Large intestine (tissue), 3 donors: ENCODE results near the gene UCKL1. TPM values are rescaled to one million over a fixed set of nuclear protein-coding genes. Genes with fewer than 3 reads are reported as not detected.
"Not testable (repeated sequence)": the region's sequence is repeated elsewhere in the genome, so short reads cannot be mapped to it uniquely, and the experiment has no call there.

Experiments used
- DNase-seq, 2 donors: peaks; one replicate each; pipeline versions ENCODE4 v3.0.0 to v3.0.0-alpha.2; 2013
- H3K27ac ChIP-seq: one replicate; pipeline ENCODE4 v1.5.1; 2013; ENCODE audit warnings: low read length
- H3K27me3 ChIP-seq: 2 replicates; pipeline ENCODE4 v1.6.1; 2013; ENCODE audit warnings: low read length; ENCODE audit not compliant: control insufficient read depth, insufficient read depth
- H3K36me3 ChIP-seq: 2 replicates; pipeline ENCODE4 v1.6.1; 2013; ENCODE audit warnings: low read length; ENCODE audit not compliant: control insufficient read depth, insufficient read depth
- H3K4me1 ChIP-seq: one replicate; pipeline ENCODE4 v1.6.1; 2013; ENCODE audit warnings: low read length; ENCODE audit not compliant: control insufficient read depth, insufficient read depth
- H3K4me3 ChIP-seq: one replicate; pipeline ENCODE4 v1.5.1; 2013; ENCODE audit warnings: low read length
- H3K9me3 ChIP-seq: one replicate; pipeline ENCODE4 v1.6.1; 2013; ENCODE audit warnings: mild to moderate bottlenecking, low read depth, low read length, moderate library complexity; ENCODE audit not compliant: control insufficient read depth
- WGBS: methylation state at CpG from one replicate; pipeline ENCODE4 v1.1.5; 2013; ENCODE audit warnings: low lambda C conversion rate; ENCODE audit not compliant: insufficient coverage; 5-methylcytosine and 5-hydroxymethylcytosine counted together
- polyA plus RNA-seq: library from polyadenylated mRNA; unstranded; fragments of 120-200 nt; gene quantifications from one replicate; pipeline ENCODE4 v1.2.1, GENCODE V29; 2013

Gene UCKL1
- polyA plus RNA-seq, 1 donor = 54.2 TPM

DNA sequence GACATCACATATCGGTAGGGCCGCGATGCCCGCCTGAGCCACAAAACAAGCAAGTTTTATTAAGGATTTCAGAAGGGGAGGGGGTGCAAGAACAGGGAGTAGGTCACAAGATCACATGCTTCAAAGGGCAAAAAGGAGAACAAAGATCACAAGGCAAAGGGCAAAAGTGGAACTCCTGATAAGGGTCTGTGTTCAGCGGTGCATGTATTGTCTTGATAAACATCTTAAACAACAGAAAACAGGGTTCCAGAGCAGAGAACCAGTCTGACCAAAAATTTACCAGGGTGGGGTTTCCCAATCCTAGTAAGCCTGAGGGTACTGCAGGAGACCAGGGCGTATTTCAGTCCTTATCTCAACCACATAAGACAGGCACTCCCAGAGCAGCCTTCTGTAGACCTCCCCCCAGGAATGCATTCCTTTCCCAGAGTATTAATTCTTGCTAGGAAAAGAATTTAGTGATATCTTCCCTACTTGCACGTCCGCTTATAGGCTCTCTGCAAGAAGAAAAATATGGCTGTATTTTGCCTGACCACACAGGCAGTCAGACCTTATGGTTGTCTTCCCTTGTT lies 39.8 kb downstream of the UCKL1 start:
- not testable (repeated sequence) for DNase-seq, H3K27me3 ChIP-seq, H3K9me3 ChIP-seq, H3K4me1 ChIP-seq, H3K4me3 ChIP-seq, H3K27ac ChIP-seq
- peaks cover 11% of the 10 kb centered on the region for H3K36me3 ChIP-seq
- 95% methylated on average over 3 of the region's 8 CpGs for WGBS

- WGBS = no CpG with 5 or more reads among the region's 6 CpGs
- no peak overlapping the region for H3K4me3 ChIP-seq
- peaks cover 11% of the 10 kb centered on the region for H3K36me3 ChIP-seq
- no peak overlapping the region for H3K27ac ChIP-seq
- H3K27me3 ChIP-seq = no peaks in the 10 kb centered on the region
- no peaks in the 10 kb centered on the region for H3K4me1 ChIP-seq
- DNase-seq = no peak
- H3K9me3 ChIP-seq = no peaks in the 10 kb centered on the region
Measured at GRCh38 chr20:63915471-63915870, 40.7 kb downstream of the UCKL1 start.

DNA sequence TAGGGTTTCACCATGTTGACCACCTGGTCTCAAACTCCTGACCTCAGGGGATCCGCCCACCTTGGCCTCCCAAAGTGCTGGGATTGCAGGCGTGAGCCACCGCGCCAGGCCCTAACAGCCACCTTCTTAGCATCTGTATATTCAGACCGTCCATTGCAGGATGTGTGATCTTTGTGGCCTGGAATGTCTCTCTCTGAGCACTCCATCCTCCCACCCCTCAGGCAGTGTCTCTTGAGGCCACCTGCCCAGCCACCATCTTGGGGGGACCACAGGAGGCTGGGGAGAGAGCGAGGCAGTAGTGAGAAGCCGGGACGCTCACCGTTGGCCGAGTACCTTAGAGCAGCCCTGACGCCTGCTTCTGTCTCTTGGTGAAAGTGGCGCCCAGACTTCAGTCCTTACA lies 42.4 kb downstream of the UCKL1 start:
- Histone ChIP-seq H3K36me3 (peaks cover 7% of the 10 kb centered on the region), H3K4me1 (peaks cover under 1% of the 10 kb centered on the region), H3K4me3 (no peak overlapping the region), H3K27ac (no peak overlapping the region), H3K9me3 (peaks cover 2% of the 10 kb centered on the region), H3K27me3 (no peaks in the 10 kb centered on the region)
- no peak for DNase-seq
- WGBS = no CpG with 5 or more reads among the region's 12 CpGs

- no peak for DNase-seq
- Histone ChIP-seq H3K27ac (no peak overlapping the region), H3K4me1 (peaks cover 11% of the 10 kb centered on the region), H3K9me3 (peaks cover 2% of the 10 kb centered on the region), H3K27me3 (no peaks in the 10 kb centered on the region), H3K36me3 (peaks cover 4% of the 10 kb centered on the region), H3K4me3 (no peak overlapping the region)
- 100% methylated on average over 1 of the region's 12 CpGs for WGBS
Measured at GRCh38 chr20:63911176-63911575, 45.0 kb downstream of the UCKL1 start.

- H3K36me3 ChIP-seq = peaks cover 2% of the 10 kb centered on the region
- H3K9me3 ChIP-seq = peaks cover 2% of the 10 kb centered on the region
- DNase-seq = peak; percentile 54 to 73
- H3K4me1 ChIP-seq = peaks cover 11% of the 10 kb centered on the region
- no peak overlapping the region for H3K27ac ChIP-seq
- H3K27me3 ChIP-seq = no peaks in the 10 kb centered on the region
- no CpG with 5 or more reads among the region's 16 CpGs for WGBS
- no peak overlapping the region for H3K4me3 ChIP-seq
Measured at GRCh38 chr20:63908008-63908682, 48.1 kb downstream of the UCKL1 start.

GRCh38 chr20:63903796-63904561 lies 52.2 kb downstream of the UCKL1 start:
- peaks cover 11% of the 10 kb centered on the region for H3K4me1 ChIP-seq
- no peak overlapping the region for H3K27ac ChIP-seq
- peaks cover 5% of the 10 kb centered on the region for H3K36me3 ChIP-seq
- no peaks in the 10 kb centered on the region for H3K9me3 ChIP-seq
- H3K27me3 ChIP-seq = no peaks in the 10 kb centered on the region
- WGBS = 100% methylated on average over 1 of the region's 11 CpGs
- no peak for DNase-seq
- H3K4me3 ChIP-seq = no peak overlapping the region

DNA sequence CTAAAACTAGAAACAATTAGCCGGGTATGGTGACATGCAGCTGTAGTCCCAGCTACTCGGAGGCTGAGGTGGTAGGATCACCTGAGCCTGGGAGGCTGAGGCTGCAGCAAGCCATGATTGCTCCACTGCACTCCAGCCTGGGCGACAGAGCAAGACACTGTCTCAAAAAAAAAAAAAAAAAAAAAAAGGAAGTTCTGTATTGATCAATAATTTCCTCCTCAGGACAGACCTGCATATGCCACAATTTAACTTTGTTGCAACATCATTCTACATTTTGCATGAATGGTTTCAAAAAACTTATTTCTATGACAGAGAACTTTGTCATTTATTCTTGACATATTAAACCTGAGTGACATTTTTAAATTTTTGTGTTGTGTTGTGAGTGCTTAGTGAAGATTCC lies 55.8 kb downstream of the UCKL1 start:
- 83% methylated on average over 1 of the region's 3 CpGs for WGBS
- DNase-seq = no peak
- Histone ChIP-seq H3K4me3 (no peak overlapping the region), H3K4me1 (peaks cover 20% of the 10 kb centered on the region), H3K27ac (no peak overlapping the region), H3K27me3 (no peaks in the 10 kb centered on the region), H3K36me3 (peaks cover 11% of the 10 kb centered on the region), H3K9me3 (no peaks in the 10 kb centered on the region)

- no peak for DNase-seq
- WGBS = no CpG with 5 or more reads among the region's 10 CpGs
- H3K36me3 ChIP-seq = peaks cover 11% of the 10 kb centered on the region
- H3K4me1 ChIP-seq = peaks cover 20% of the 10 kb centered on the region
- H3K27me3 ChIP-seq = no peaks in the 10 kb centered on the region
- no peak overlapping the region for H3K4me3 ChIP-seq
- H3K27ac ChIP-seq = no peak overlapping the region
- no peaks in the 10 kb centered on the region for H3K9me3 ChIP-seq
Measured at GRCh38 chr20:63898882-63899558, 57.2 kb downstream of the UCKL1 start.

DNA sequence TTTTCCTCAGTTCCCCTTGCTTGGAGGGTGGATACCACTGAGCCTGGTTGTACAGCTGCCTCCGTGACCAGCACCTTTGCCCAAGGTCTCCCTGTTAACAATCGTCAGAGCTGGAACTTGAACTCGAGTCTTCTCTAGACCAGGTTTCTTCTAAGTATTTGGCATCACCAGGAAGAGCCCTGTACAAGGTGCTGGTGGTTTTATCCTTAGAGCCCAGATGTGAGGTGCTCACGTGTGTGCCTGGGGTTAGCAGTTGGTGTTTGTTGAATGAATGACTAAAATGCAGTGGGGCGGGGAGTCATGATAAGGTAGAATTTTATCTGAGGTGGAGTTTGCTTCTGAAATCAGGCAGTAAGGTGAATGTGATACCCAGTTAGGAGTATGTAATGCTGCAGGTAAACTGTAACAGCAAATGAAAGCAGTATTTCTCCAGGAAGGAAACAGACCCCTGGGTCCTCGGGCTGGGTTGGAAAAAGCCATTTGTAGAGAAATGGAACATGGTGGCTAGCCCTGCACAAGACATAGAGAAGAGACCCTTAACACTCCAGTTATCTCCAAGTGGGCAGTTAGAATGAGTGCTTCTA lies 58.1 kb downstream of the UCKL1 start:
- no peak for DNase-seq
- no peaks in the 10 kb centered on the region for H3K27me3 ChIP-seq
- H3K4me1 ChIP-seq = peaks cover 20% of the 10 kb centered on the region
- no peak overlapping the region for H3K4me3 ChIP-seq
- H3K9me3 ChIP-seq = no peaks in the 10 kb centered on the region
- H3K27ac ChIP-seq = no peak overlapping the region
- peaks cover 11% of the 10 kb centered on the region for H3K36me3 ChIP-seq
- WGBS = no CpG with 5 or more reads among the region's 6 CpGs
